ENCODE results near the gene APOL6. TPM values are rescaled to one million over a fixed set of nuclear protein-coding genes. Genes with fewer than 3 reads are reported as not detected.
"Not testable (repeated sequence)": the region's sequence is repeated elsewhere in the genome, so short reads cannot be mapped to it uniquely, and the experiment has no call there.

APOL6 gene
- polyA plus RNA-seq, 1 experiment, result 9.5 TPM

GRCh38 chr22:35660291-35661127 lies 12.3 kb downstream of the APOL6 start:
- TF ChIP-seq CTCF (IDR thresholded peaks at IDR 0.05; ENCODE audit: insufficient read depth, low read depth, low read length), result no peak
- DNase-seq (ENCODE audit: low read depth), result no peak
- H3K36me3 ChIP-seq (ENCODE audit: control insufficient read depth, insufficient read depth, low read length), result peaks cover 20% of the 10 kb centered on the region
- ChIA-PET POLR2A (no interaction called here), CTCF (no interaction called here)
- H3K4me3 ChIP-seq (ENCODE audit: low read depth, low read length), result no peak overlapping the region
- H3K27me3 ChIP-seq (ENCODE audit: control insufficient read depth, insufficient read depth, low read length), result no peaks in the 10 kb centered on the region

- DNase-seq (ENCODE audit: low read depth), result no peak
- peaks cover 20% of the 10 kb centered on the region for H3K36me3 ChIP-seq (ENCODE audit: control insufficient read depth, insufficient read depth, low read length)
- H3K4me3 ChIP-seq (ENCODE audit: low read depth, low read length), result no peak overlapping the region
- ChIA-PET CTCF (no interaction called here), POLR2A (no interaction called here)
- H3K27me3 ChIP-seq (ENCODE audit: control insufficient read depth, insufficient read depth, low read length), result no peaks in the 10 kb centered on the region
- TF ChIP-seq CTCF (IDR thresholded peaks at IDR 0.05; ENCODE audit: insufficient read depth, low read depth, low read length), result no peak
Measured at GRCh38 chr22:35661464-35661863, 13.2 kb downstream of the APOL6 start.

- POLR2A ChIA-PET, result no interaction called here
- no peak for TF ChIP-seq CTCF (IDR thresholded peaks at IDR 0.05; ENCODE audit: insufficient read depth, low read depth, low read length)
- CTCF ChIA-PET, result interaction anchor here (1.3 to 1.4 kb wide), 2 partner anchors 21 to 35 kb away, joined by 3 read pairs; no protein-coding TSS in a partner anchor
- Histone ChIP-seq H3K36me3 (ENCODE audit: control insufficient read depth, insufficient read depth, low read length) (peaks cover 13% of the 10 kb centered on the region), H3K4me3 (ENCODE audit: low read depth, low read length) (no peak overlapping the region), H3K27me3 (ENCODE audit: control insufficient read depth, insufficient read depth, low read length) (no peaks in the 10 kb centered on the region)
- no peak for DNase-seq (ENCODE audit: low read depth)
Measured at GRCh38 chr22:35662914-35663313, 14.7 kb downstream of the APOL6 start.

GRCh38 chr22:35663371-35663770 lies 15.1 kb downstream of the APOL6 start:
- DNase-seq (ENCODE audit: low read depth), result no peak
- H3K4me3 ChIP-seq (ENCODE audit: low read depth, low read length), result no peak overlapping the region
- POLR2A ChIA-PET, result interaction anchor here (0.6 kb wide), 1 partner anchor 23 kb away, joined by 3 read pairs; no protein-coding TSS in a partner anchor
- H3K27me3 ChIP-seq (ENCODE audit: control insufficient read depth, insufficient read depth, low read length), result no peaks in the 10 kb centered on the region
- peaks cover 12% of the 10 kb centered on the region for H3K36me3 ChIP-seq (ENCODE audit: control insufficient read depth, insufficient read depth, low read length)
- TF ChIP-seq CTCF (IDR thresholded peaks at IDR 0.05; ENCODE audit: insufficient read depth, low read depth, low read length), result no peak
- CTCF ChIA-PET, result interaction anchor here (1.2 to 2.0 kb wide), 4 partner anchors 21 to 403 kb away, joined by 3 to 6 read pairs (median 3); no protein-coding TSS in a partner anchor

GRCh38 chr22:35664955-35665587 lies 16.8 kb downstream of the APOL6 start:
- ChIA-PET CTCF (interaction anchor here (1.4 to 2.0 kb wide), 2 partner anchors 19 to 401 kb away, joined by 5 to 6 read pairs; no protein-coding TSS in a partner anchor), POLR2A (interaction anchor here (0.6 kb wide), 1 partner anchor 20 kb away, joined by 5 read pairs; no protein-coding TSS in a partner anchor)
- H3K27me3 ChIP-seq (ENCODE audit: control insufficient read depth, insufficient read depth, low read length), result no peaks in the 10 kb centered on the region
- H3K4me3 ChIP-seq (ENCODE audit: low read depth, low read length), result no peak overlapping the region
- H3K36me3 ChIP-seq (ENCODE audit: control insufficient read depth, insufficient read depth, low read length), result peaks cover under 1% of the 10 kb centered on the region; the same call in 1 of the 2 replicates
- no peak for TF ChIP-seq CTCF (IDR thresholded peaks at IDR 0.05; ENCODE audit: insufficient read depth, low read depth, low read length)
- DNase-seq (ENCODE audit: low read depth), result no peak

- CTCF ChIA-PET; DNase-seq (ENCODE audit: low read depth); H3K36me3 ChIP-seq (ENCODE audit: control insufficient read depth, insufficient read depth, low read length); H3K27me3 ChIP-seq (ENCODE audit: control insufficient read depth, insufficient read depth, low read length); POLR2A ChIA-PET; H3K4me3 ChIP-seq (ENCODE audit: low read depth, low read length): not testable (repeated sequence)
Measured at GRCh38 chr22:35666699-35667098, 18.5 kb downstream of the APOL6 start.
